ENCODE data around the gene CCDC71L.

Gene CCDC71L

GRCh38 chr7:106613279-106613678 is 47.7 kb downstream of the CCDC71L start:
- TF ChIP-seq CTCF (conservative IDR thresholded peaks at IDR 0.05) = no peak
- no peak overlapping the region for H3K27ac ChIP-seq

- no peak overlapping the region for H3K27ac ChIP-seq
These were observed 48.5 kb downstream of the CCDC71L start for GRCh38 chr7:106612432-106612831.

DNA sequence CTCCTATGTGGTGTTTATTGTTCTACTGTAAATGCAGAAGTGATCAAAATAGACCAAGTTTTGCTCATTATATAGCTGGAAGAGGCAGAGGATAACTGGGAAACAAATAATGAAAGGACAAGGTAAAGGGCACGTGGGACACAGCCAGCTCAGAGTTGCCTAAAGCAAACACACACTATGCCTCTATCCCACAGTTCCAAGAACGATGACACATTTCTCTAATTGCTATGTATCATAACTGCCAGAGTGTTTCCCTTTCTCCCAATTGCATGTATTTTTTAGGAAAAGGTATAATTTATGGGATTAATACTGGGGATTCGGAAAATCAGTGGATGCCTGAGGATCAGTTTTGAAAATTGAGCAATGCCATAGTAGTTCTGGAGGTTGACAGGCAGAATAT is 49.0 kb downstream of the CCDC71L start:
- no peak overlapping the region for H3K27ac ChIP-seq

More at GRCh38 chr7:106612432-106612831, 48.5 kb downstream of the CCDC71L start:
- no peak for TF ChIP-seq CTCF (conservative IDR thresholded peaks at IDR 0.05)

GRCh38 chr7:106610996-106611886 is 49.7 kb downstream of the CCDC71L start:
- TF ChIP-seq CTCF (conservative IDR thresholded peaks at IDR 0.05) = no peak
- no peak overlapping the region for H3K27ac ChIP-seq

More for the DNA sequence above, 49.0 kb downstream of the CCDC71L start:
- TF ChIP-seq CTCF (conservative IDR thresholded peaks at IDR 0.05) = no peak

DNA sequence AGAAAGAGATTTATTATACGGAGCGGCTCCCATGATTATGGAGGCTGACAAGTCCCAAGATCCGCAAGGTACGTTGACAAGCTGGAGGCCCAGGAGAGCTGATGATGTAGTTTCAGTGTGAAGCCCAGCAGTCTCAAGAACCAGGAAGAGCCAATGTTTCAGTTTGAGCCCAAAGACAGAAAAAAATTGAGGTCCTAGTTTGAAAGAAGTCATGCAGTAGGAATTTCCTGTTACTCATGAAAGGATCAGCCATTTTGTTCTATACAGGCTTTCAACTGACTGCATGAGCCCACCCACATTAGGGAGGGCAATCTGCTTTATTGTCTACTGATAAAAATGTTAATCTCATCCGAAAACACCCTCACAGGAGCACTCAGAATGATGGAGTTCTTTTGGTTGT is 51.5 kb downstream of the CCDC71L start:
- no peak for TF ChIP-seq CTCF (conservative IDR thresholded peaks at IDR 0.05)
- H3K27ac ChIP-seq = no peak overlapping the region

- H3K27ac ChIP-seq = no peak overlapping the region
- TF ChIP-seq CTCF (conservative IDR thresholded peaks at IDR 0.05) = no peak
These were observed 52.3 kb downstream of the CCDC71L start for GRCh38 chr7:106608661-106609060.
